ENCODE measurements around the gene TCF19. TPM values are rescaled to one million over a fixed set of nuclear protein-coding genes. Genes with fewer than 3 reads are reported as not detected.

Gene TCF19
- total and polyA plus RNA-seq, 2 experiments from 2014 or later: 8.3 to 11.1 TPM

GRCh38 chr6:31149827-31150447, 8.5 kb upstream of the TCF19 start:
- DNase-seq (ENCODE audit: low spot score) (no peak), ATAC-seq (no peak)
- Mint-ChIP-seq H3K27me3 (ENCODE audit: insufficient read depth, low read depth, poor library complexity) (peaks cover 10% of the 10 kb centered on the region), H3K27ac (no peak overlapping the region), H3K4me1 (peaks cover 2% of the 10 kb centered on the region; the same call in 1 of the 3 replicates), H3K4me3 (no peak overlapping the region), H3K36me3 (ENCODE audit: low read depth) (peaks cover 58% of the 10 kb centered on the region), H3K9me3 (no peaks in the 10 kb centered on the region)
- H3K27me3 ChIP-seq (ENCODE audit: insufficient read depth): no peaks in the 10 kb centered on the region
- no peaks in the 10 kb centered on the region for H3K9me2 ChIP-seq (ENCODE audit: insufficient read depth)
- TF ChIP-seq JUNB (IDR thresholded peaks at IDR 0.05; ENCODE audit: unreplicated experiment) (no peak), EZH2 (IDR thresholded peaks at IDR 0.05; ENCODE audit: low read depth, unreplicated experiment) (no peak), STAT1 (IDR thresholded peaks at IDR 0.05; ENCODE audit: unreplicated experiment) (no peak), CREB1 (CRISPR knock-in tag; IDR thresholded peaks at IDR 0.05; ENCODE audit: low read depth) (no peak), ZNF462 (CRISPR knock-in tag; IDR thresholded peaks at IDR 0.05) (no peak), NANOG (IDR thresholded peaks at IDR 0.05; ENCODE audit: borderline replicate concordance) (no peak), ETS1 (IDR thresholded peaks at IDR 0.05) (no peak), REST (IDR thresholded peaks at IDR 0.05; ENCODE audit: unreplicated experiment) (no peak), ZNF114 (CRISPR knock-in tag; IDR thresholded peaks at IDR 0.05) (no peak), EZH2phosphoT487 (IDR thresholded peaks at IDR 0.05; ENCODE audit: unreplicated experiment) (no peak), ZNF331 (CRISPR knock-in tag; IDR thresholded peaks at IDR 0.05; ENCODE audit: low read depth) (no peak), CTCF (conservative IDR thresholded peaks at IDR 0.05; ENCODE audit: low read depth in 2 of 2) (no peak), POLR2AphosphoS5 (IDR thresholded peaks at IDR 0.05; ENCODE audit: low read depth) (no peak)
- H4K20me1 ChIP-seq (replicated peaks; ENCODE audit: insufficient read depth): no peaks in the 10 kb centered on the region
- no peak overlapping the region for H3K4me2 ChIP-seq
- no peak overlapping the region for H3K27ac ChIP-seq (ENCODE audit: low read depth)
- no peak overlapping the region for H3K4me3 ChIP-seq
- H3K79me2 ChIP-seq (replicated peaks; ENCODE audit: insufficient read depth): no peaks in the 10 kb centered on the region
- H3K4me1 ChIP-seq (ENCODE audit: insufficient read depth): no peaks in the 10 kb centered on the region
- no peak overlapping the region for H2AFZ ChIP-seq
- no peaks in the 10 kb centered on the region for H3F3A ChIP-seq (replicated peaks; ENCODE audit: low read depth)
- no peaks in the 10 kb centered on the region; the same call in 1 of the 2 replicates for H3K36me3 ChIP-seq (ENCODE audit: insufficient read depth)

Data from GM23338 (cell line).